GM21619 (cell line): Measurements from ENCODE around the gene USP6.
"Not testable (repeated sequence)": the region's sequence is repeated elsewhere in the genome, so short reads cannot be mapped to it uniquely, and the experiment has no call there.

Experiments
- ATAC-seq: cut with Tn5 transposase; IDR thresholded peaks from one replicate; pipeline ENCODE4 v1.9.1; 2021; ENCODE audit not compliant: unreplicated experiment

USP6 gene

DNA sequence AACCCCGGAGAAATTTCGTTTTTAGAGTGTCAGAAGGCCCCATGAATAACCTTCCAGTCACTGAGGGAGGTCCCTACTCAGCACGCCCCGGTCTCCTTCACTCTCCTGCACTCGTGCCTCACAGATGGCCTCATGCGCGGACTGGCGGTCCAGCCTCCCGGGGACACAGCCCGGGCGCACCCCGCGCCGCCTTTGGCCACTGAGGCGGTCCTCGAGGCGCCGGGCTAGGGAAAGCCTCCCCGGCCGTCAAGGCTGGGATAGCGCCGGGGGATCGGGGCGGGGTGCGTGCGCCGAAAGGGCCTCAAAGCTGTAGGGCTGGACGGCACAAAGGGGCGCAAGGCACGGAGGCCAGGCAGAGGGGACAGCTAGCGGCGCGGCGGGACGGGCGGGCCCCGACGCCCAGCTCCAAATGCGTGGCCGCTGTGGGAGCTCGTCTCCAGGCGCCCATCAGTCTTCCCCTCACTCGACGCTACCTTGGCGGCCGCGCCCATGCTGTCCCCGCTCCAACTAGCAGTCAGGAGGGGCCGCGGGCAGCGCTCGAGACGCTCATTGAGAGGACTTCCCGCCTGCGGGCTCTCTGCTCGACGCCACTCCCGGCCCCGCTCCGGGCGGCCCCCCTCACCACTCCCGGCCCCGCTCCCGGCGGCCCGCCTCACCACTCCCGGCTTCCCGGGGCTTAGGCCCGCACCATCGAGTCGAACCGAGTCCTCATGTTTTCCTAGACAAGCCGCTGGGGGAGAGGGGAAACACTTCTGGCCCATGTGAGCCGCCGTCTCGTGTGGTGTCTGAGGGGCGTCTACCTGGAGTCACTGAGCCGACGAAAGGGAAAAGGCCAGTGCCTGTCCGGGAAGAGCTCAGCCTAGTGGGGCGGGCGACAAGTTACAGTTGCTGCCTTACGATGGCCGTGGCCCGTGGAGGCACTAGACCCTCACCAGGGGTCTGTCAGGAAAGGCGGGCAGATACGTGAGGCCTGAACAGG lies at the start of gene USP6:
Gene USP6 (plus strand): TSS at position 360 of the 979 bp plus-strand sequence. CDS start 14,336 bp downstream, outside the sequence.
- ATAC-seq, result no peak

DNA sequence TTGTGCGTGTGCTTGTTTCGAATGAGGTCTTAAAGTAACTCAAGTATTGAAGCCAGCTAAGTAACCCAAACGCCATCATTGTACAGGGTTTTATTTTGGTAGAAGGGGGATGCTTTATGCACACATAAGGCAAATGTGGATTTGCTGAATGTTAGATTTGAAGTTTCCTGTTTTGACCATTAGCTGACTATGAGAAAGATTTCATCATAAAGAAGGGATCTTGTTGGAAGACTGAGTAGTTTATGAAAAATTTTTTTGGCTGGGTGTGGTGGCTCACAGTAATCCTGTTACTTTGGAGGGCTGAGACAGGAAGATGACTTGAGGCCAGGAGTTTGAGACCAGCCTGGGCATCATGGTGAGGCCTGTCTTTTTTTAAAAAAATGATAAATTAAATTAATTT lies 47.6 kb upstream of the USP6 start:
- no peak for ATAC-seq

DNA sequence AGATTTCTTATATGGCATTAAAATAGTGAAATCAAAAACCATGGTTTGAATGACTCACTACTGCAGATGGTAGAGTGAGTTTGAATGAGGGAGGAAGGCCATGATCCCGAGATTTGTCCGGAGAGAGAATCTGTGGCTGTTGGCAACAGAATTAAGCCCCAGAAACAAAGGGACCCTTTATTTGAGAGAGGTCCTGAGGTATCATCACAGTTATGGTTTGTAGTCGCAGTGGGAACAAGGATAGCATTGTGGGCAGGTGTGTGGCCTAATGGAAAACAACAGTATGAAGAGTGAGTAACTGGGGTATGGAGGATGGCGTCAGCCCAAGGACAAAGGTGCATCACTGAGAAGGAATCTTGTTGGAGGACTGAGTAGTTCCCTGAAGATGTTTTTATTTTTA lies 46.1 kb upstream of the USP6 start:
- no peak for ATAC-seq

DNA sequence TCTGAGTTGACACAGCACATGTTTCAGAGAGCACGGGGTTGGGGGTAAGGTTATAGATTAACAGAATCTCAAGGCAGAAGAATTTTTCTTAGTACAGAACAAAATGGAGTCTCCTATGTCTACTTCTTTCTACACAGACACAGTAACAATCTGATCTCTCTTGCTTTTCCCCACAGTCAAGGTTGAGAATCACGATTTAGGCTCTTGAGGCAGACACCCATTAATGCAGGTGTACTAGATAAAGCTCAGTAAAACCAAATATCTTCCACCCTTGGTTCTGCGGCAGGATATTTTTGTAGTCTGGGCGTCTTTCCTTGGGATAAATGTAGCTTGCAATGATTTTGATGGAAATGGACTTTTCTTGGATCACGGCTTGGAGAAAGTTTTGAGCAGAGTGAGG lies 40.4 kb upstream of the USP6 start:
- not testable (repeated sequence) for ATAC-seq

DNA sequence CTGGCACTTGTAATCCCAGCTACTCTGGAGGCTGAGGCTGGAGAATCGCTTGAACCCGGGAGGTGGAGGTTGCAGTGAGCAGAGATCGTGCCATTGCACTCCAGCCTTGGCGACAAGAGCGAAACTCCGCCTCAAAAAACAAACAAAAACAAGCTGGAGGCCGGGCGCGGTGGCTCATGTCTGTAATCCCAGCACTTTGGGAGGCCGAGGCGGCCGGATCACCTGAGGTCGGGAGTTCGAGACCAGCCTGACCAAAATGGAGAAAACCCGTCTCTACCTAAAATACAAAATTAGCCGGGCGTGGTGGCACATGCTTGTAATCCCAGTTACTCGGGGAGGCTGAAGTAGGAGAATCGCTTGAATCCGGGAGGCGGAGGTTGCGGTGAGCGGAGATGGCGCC lies 38.6 kb upstream of the USP6 start:
- not testable (repeated sequence) for ATAC-seq

GRCh38 chr17:5077781-5078105 lies 38.1 kb upstream of the USP6 start:
- ATAC-seq, result no peak

GRCh38 chr17:5078106-5079028 lies 37.5 kb upstream of the USP6 start, which contains the start of gene ZFP3:
Gene ZFP3, plus strand, starts transcription at chr17:5078467. Its CDS starts 13,038 bp downstream, at chr17:5091505.
- peak; percentile 88 for ATAC-seq

DNA sequence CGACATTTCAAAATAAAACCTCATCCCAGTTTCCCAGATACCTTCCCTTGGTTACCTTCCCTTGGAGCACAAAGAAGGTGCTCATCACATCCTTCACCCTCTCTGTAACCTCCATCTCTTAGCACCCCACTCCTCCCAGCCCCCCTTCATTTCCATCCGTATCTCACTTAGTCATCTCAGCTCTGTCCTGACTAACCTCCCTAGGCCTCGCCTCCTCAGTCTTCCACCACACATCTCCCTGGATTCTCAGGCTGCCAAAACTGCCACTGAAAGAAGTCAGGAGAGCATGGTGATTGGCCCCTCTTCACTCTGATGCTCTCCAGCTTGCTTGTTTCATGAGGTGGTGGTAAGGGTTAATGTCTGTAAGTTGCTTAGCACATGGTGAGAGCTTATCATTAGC lies 35.2 kb upstream of the USP6 start:
- no peak for ATAC-seq

GRCh38 chr17:5092218-5093010 lies 23.4 kb upstream of the USP6 start:
- ATAC-seq, result no peak

DNA sequence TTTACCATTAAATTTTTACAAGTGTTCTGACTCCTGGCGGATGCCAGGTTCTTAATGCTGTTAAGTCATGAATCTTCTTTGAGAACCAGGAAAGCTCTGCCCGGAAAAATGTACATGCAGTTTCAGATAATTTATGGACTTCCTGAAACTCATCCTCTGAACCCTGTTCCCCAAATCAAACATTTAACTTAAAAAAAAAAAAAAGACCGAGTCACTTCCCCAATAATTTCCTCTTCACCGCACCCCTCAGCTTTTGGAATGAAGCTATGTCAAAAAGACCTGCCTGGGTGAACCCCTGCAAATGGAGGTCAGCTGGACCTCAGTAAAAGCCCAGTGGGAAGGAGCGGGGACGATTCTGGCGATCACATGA lies 19.1 kb upstream of the USP6 start:
- no peak for ATAC-seq

DNA sequence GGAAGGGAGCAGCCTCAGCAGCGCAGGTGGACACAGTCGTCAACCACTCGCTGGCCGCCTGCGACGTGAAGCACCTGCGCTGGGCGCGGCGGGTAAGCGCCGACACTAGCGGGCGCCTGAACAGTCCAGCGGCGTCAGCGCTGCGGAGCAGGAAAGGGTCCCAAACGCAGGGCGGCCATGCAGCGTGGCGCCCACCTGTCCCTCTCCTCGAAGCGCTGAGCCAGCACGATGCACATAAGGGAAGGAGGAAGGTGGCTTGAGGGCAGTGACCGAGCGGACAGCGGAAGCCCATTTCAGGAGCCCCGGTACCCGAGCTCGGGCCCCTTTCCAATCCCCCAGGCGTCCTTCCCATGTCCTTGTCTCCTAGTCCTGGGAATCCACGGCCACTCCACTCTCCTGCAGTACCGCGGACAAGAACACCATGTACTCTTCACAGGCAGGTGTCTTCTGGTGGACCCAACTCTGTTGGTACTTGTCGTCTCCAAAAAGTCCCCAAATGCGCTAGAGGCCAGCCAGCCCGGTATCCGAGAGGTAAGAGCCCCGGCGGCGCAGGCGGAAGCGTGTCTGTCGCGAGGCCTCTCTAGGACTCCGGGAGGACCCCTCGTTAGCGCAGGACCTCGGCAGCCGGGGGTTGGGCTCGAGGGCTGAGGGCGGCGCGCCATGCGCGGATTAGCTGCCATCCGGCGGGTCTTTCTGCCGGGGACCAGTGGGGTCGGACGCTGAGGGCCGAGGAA lies 18.6 kb upstream of the USP6 start:
- no peak for ATAC-seq

- ATAC-seq, result no peak
Observed at GRCh38 chr17:5099271-5099670, 16.6 kb upstream of the USP6 start.

DNA sequence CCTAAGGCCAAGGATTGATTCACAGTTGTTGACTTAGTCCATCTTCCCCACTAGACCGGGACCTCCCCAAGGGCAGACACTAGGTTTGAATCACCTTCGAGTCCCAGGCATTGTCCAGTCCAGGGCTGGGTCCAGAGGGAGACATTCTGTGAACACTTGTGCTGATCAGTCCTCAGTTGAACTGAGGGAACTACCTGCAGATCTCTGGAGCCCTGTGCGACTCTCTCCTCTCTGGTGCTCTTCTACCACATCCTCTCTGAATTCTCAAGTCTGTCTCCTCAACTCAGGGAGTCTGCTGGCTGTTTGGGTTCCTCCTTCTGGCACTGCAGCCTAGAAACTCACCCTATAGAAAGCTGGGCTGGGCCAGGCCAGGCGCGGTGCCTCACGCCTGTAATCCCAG lies 15.0 kb upstream of the USP6 start:
- no peak for ATAC-seq

- ATAC-seq, result no peak
Observed at GRCh38 chr17:5110816-5111215, 5.0 kb upstream of the USP6 start.

- ATAC-seq, result peak; percentile 88
Observed at GRCh38 chr17:5111402-5112204, 4.2 kb upstream of the USP6 start, which contains the start of gene ZNF232. Gene ZNF232, minus strand, starts transcription at chr17:5111878. Its CDS starts 56 bp downstream, at chr17:5111822.

- ATAC-seq, result no peak
Observed at GRCh38 chr17:5118219-5118618, 2.4 kb downstream of the USP6 start.

- no peak for ATAC-seq
Observed at GRCh38 chr17:5120036-5120435, 4.2 kb downstream of the USP6 start.

DNA sequence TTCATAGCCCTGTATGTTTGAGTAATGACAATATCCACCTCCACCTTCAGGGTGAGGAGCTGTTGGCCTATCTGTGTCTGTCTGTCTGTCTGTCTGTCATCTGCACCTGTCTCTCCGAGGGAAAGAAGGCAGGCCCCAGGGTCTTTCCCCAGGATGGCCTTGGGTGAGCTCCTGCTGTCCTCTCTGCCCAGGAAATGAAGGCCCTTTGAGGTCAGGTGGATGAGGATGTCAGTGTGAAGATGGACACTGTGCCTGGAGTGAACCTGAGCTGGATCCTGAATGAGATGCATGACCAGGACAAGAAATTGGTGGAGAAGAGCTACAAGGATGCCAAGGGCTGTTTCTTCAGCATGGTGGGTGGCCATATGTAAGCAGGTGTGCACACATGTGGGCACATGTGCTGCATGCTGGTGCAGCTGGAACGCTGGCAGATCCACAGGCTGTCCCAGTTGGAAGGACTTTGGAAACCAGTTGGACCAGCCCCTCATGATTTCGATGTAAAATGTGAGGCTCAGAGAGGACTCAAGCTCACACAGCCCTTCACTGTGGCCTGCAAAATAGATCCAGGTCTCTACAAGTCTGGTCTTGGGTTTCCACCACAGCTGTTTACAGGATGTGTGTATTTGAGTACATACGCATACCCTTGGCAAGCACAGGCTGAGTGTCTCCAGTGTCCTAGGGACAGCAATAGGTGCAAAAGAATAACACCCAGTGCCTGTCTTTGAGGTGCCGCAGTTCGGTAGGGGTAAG lies 4.8 kb downstream of the USP6 start:
- not testable (repeated sequence) for ATAC-seq
